CD4-positive, alpha-beta T cell treated with Interleukin-21 for 1 hour (primary cell): ENCODE results near the gene RSPO3.

Source experiments
- DNase-seq: peaks from one replicate; pipeline ENCODE4 v3.0.0-alpha.2; 2020

The RSPO3 gene

GRCh38 chr6:127114214-127114760, 4.2 kb upstream of the RSPO3 start:
- DNase-seq: no peak

- no peak for DNase-seq
Measured at GRCh38 chr6:127115084-127115655, 3.3 kb upstream of the RSPO3 start.

- DNase-seq: no peak
Measured at GRCh38 chr6:127115746-127116145, 2.7 kb upstream of the RSPO3 start.

GRCh38 chr6:127117979-127118297, 533 bp upstream of the RSPO3 start:
- DNase-seq: no peak

GRCh38 chr6:127119102-127120022, 891 bp downstream of the RSPO3 start:
- DNase-seq: no peak

GRCh38 chr6:127120023-127120786, 1.7 kb downstream of the RSPO3 start:
- DNase-seq: no peak

- DNase-seq: peak; percentile 49
Measured at GRCh38 chr6:127120787-127121636, 2.5 kb downstream of the RSPO3 start.

- no peak for DNase-seq
Measured at GRCh38 chr6:127121637-127121960, 3.1 kb downstream of the RSPO3 start.

GRCh38 chr6:127124172-127124571, 5.7 kb downstream of the RSPO3 start:
- DNase-seq: no peak

GRCh38 chr6:127124680-127125079, 6.2 kb downstream of the RSPO3 start:
- no peak for DNase-seq

- no peak for DNase-seq
Measured at GRCh38 chr6:127128066-127128465, 9.6 kb downstream of the RSPO3 start.

GRCh38 chr6:127129251-127129650, 10.8 kb downstream of the RSPO3 start:
- DNase-seq: no peak

GRCh38 chr6:127131275-127131674, 12.8 kb downstream of the RSPO3 start:
- no peak for DNase-seq

GRCh38 chr6:127131772-127132376, 13.4 kb downstream of the RSPO3 start:
- DNase-seq: no peak

GRCh38 chr6:127134136-127134535, 15.7 kb downstream of the RSPO3 start:
- DNase-seq: no peak

- DNase-seq: no peak
Measured at GRCh38 chr6:127136786-127137185, 18.3 kb downstream of the RSPO3 start.

GRCh38 chr6:127146932-127147331, 28.5 kb downstream of the RSPO3 start:
- no peak for DNase-seq

- no peak for DNase-seq
Measured at GRCh38 chr6:127147534-127147933, 29.1 kb downstream of the RSPO3 start.

- DNase-seq: no peak
Measured at GRCh38 chr6:127148511-127148910, 30.0 kb downstream of the RSPO3 start.

GRCh38 chr6:127154509-127154908, 36.0 kb downstream of the RSPO3 start:
- no peak for DNase-seq

- no peak for DNase-seq
Measured at GRCh38 chr6:127160484-127160883, 42.0 kb downstream of the RSPO3 start.

GRCh38 chr6:127162836-127163235, 44.4 kb downstream of the RSPO3 start:
- no peak for DNase-seq
